HG02870 (cell line): Measurements from ENCODE around the gene PIP4K2C.

Experiments
- ATAC-seq: cut with Tn5 transposase; IDR thresholded peaks from one replicate; pipeline ENCODE4 v1.9.1; 2021; ENCODE audit warnings: mild to moderate bottlenecking, moderate library complexity; ENCODE audit not compliant: unreplicated experiment

The PIP4K2C gene

DNA sequence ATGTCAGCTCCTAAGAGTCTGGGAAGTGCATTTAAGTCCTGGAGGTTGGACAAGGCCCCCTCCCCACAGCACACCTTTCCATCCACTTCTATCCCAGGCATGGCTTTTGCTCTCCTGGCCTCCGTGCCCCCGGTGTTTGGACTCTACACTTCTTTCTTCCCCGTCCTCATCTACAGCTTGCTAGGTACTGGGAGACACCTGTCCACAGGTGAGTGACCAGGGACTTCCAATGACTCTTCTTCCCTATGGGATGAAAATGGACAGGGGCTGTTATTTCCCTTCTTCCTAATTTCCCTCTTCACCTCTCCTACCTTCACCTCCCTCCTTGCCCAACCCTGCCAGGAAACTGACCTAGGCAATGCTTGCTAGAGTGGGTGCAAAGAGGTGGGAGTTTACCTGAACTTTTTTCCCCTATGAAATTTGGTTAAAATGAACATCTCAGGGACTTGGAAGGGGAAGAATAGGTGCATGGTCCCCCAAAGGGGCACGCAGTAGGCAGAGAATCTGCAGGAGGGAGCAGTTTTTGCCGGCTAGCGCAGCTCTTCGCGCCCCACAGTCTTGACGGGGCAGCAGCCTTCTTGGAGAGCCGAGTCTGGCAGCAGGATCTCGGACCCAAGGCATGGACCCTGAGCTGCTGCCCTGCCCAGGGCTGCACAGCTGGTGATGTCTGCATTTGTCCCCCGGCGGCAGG is 29.4 kb downstream of the PIP4K2C start:
- no peak for ATAC-seq

- ATAC-seq: no peak
Measured at GRCh38 chr12:57620936-57621496, 30.0 kb downstream of the PIP4K2C start.

GRCh38 chr12:57621497-57622292 is 30.7 kb downstream of the PIP4K2C start:
- ATAC-seq: no peak

- ATAC-seq: no peak
Measured at GRCh38 chr12:57622293-57623245, 31.6 kb downstream of the PIP4K2C start.

DNA sequence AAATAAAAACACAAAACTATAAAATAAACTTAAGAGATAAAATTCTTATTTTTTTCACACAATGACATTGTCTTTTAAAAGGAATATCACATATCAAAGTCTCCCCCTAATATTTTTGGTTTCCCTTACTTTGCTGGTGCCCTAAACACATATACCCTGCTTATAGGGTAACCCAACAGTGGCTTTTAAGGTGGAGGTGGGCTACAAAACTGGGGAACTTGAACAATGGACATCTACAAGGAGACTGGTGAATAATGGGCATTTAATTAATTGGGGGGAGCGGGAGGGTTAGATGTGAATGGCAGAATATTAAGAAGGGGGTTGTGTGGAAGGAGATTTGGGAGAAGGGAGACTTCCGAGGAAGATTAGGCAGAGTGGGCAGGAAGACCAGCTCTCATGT is 32.4 kb downstream of the PIP4K2C start:
- ATAC-seq: no peak

DNA sequence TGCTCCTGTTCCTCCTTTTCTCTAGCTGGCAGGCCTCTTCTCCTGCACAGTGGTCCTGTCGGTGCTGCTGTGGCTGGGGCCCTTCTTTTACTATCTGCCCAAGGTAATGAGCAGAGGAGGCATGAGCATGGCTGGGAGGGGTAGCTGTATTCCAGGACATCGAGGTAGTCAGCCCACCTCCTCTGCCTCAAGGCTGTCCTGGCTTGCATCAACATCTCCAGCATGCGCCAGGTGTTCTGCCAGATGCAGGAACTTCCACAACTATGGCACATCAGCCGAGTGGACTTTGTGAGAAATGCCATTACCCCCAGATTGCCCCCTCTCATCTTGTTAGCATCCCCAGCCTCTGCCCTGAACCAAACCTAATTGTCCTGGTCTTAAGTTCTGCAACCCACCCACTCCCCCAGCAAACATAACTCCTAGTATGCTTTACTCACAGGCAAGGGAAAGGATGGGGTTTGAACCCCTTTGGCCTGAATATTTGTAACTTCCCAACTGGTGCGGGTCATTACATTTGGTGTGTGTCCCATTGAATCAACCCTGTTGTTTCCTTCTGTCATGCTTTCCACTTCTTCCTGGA is 32.9 kb downstream of the PIP4K2C start:
- ATAC-seq: no peak

DNA sequence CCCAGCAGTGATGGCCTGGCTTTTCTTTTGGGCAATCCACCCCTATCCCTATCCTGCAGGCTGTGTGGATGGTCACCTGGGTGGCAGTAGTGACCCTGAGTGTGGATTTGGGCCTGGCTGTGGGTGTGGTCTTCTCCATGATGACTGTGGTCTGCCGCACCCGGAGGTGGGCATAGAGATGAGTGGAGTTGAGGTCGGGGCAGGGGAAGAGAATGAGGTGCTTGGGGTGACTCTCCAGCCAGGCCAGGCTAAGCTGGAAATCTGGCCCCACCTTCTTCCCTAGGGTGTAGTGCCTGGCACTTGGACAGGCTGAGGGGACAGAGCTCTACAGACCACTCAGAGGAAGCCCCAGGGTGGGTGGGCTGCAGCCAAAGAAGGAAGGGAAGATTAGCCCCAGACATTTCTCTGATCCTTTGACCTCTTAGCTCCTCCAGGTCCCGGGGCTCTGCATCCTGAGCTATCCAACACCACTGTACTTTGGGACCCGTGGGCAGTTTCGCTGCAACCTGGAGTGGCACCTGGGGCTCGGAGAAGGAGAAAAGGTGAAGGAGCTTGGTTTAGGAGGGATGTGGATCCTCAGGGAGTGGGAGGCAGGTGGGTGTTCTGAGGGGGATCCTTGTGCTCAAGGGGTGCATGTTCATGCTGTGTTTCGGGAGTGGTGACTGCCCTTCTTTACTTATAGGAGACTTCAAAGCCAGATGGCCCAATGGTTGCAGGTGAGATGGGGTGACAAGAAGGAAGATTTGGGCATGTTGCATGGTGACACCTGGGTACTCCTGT is 33.6 kb downstream of the PIP4K2C start:
- no peak for ATAC-seq

GRCh38 chr12:57625261-57626032 is 34.5 kb downstream of the PIP4K2C start:
- no peak for ATAC-seq

GRCh38 chr12:57626111-57626920 is 35.3 kb downstream of the PIP4K2C start:
- ATAC-seq: no peak

GRCh38 chr12:57626921-57627445 is 36.0 kb downstream of the PIP4K2C start:
- ATAC-seq: no peak

GRCh38 chr12:57627501-57628279 is 36.7 kb downstream of the PIP4K2C start:
- no peak for ATAC-seq

DNA sequence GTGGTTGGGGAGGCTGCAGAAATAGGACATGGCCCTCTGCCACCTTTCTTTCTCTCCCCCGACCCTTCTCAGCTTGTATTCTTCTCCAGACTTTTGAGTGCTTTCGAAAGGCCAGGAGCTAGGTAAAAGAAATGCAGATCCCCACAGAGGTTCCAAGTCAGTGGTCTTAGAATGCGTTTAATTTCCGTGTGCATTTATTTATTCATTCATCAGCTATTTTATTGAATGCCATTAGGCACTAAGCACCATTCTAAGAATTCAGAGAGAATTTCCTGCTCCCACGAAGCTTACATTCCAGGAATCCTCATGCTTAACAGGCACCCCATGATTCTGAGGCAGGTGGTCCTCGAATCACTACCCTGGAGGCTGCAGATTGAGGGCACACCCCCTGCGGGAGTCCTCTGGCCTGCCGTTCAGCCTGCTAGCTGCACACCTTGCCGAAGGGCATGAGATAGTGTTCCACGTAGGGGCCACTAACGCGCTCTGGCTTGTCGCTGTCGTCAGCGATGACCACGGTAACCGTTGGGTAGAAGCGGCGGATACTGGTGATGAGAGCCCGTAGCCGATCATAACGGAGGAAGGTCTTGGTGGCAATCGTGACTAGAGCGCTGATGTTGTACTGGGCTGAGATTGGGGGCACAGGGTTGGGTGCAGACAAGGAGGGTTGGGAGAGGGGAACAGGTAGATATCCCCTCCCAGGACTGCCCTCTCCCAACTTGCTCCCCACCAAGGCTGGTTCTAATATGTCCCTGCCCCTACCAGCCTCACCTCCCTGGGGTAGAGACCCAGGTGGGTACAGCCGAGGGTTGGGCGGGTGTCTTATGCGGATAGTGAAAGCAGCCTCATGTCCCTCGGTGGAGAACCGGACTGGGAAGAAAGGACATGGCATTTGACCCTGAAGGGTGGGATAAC is 37.5 kb downstream of the PIP4K2C start:
- no peak for ATAC-seq

DNA sequence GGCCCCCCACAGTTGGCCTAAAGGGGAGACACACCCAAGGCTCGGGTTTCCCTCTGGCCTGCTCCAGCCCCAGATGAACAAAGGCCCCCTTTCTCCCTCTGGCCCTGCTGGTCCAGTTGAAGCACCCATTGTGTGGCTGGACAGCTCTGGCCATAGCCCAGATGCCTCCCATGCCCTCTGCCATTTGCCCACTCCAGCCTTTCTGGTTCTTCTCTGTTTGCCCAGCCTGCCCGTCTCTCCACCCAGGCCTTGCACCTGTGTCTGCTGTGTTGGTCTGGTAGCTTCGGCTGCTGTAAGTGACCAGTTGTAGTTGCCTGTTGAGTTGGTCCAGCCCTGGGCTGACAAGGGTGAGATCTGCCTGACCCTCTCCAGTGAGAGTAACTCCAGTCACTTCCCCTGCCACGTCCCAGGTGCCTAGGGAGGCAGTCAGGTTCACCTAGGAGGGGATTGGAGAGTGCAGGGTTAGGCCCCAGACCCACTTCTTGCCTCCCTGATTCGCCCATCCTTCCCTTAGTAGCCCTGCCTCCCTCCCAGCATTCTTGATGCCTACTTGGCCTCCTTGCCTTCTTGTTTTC is 39.0 kb downstream of the PIP4K2C start:
- no peak for ATAC-seq

DNA sequence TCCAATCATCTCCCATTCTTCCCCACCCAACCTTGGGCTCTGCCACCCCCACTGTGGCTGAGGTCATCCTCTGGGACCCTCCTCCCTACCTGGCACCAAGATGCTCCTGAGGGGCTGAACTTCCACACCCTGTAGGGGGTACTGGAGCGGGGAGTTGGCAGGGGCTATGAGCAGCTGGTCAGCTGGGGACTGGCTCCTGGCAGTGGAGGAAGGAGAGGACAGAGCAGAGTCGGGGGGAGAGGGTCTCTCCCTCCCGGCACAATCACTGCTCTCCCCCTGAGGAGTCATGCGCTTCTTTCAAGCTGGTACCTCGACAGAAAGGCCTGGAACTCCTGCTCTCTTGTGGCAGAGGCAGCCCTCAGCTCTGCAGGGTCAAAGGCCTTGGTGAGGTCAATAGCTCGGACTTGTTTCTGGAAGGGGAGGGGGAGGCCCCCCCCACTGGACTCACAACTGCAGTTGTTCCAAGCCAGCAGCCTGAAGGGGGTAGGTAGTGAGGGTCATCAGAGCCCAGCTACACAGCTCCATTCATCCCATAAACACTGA is 40.0 kb downstream of the PIP4K2C start:
- no peak for ATAC-seq

DNA sequence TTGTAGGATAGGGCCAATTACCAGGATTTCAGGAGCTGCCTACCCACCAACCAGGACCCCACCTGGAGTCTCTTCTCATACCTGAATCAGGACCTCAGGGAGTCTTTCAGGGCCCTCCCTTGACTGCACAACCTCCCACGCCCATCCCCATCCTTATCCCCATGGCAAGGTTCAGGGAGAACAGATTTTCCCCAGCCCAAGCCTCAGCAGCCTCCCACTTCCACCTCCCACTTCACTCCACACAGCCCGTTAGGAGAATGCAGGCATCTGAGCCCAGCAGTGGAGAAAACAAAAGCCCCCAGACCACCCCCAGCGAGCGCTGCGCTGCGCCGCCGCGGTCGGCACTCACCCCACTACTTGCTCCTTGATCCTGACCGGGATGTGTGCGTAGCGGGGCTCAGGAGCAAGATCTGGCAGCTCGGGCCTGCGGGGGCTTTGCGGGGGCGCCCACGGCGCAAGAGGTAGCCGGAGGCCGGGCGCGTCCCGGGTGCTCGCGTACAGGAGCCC is 40.6 kb downstream of the PIP4K2C start:
- no peak for ATAC-seq
